Measurements from ENCODE around the gene LRP11. TPM values are rescaled to one million over a fixed set of nuclear protein-coding genes. Genes with fewer than 3 reads are reported as not detected.
A peak's percentile ranks its signal among the peaks of the same experiment; 100 is the strongest.
"Not testable (repeated sequence)": the region's sequence is repeated elsewhere in the genome, so short reads cannot be mapped to it uniquely, and the experiment has no call there.

LRP11 gene
- total RNA-seq, 1 donor from 2014 or later = 3.7 TPM

- Mint-ChIP-seq H3K4me3 (no peak overlapping the region), H3K27me3 (peaks cover 50% of the 10 kb centered on the region), H3K4me1 (peaks cover 5% of the 10 kb centered on the region), H3K27ac (no peak overlapping the region), H3K36me3 (ENCODE audit: low read depth) (no peaks in the 10 kb centered on the region), H3K9me3 (no peaks in the 10 kb centered on the region)
- intact Hi-C loops (cut with micrococcal nuclease) = no loop called here
- DNase-seq = no peak
These were observed 7.0 kb upstream of the LRP11 start for GRCh38 chr6:149871182-149871581.

- peaks cover 50% of the 10 kb centered on the region for H3K27me3 Mint-ChIP-seq
- intact Hi-C loops (cut with micrococcal nuclease) = no loop called here
- H3K4me3 Mint-ChIP-seq = no peak overlapping the region
- no peak for DNase-seq
- H3K36me3 Mint-ChIP-seq (ENCODE audit: low read depth) = no peaks in the 10 kb centered on the region
- peaks cover 10% of the 10 kb centered on the region for H3K4me1 Mint-ChIP-seq
- no peaks in the 10 kb centered on the region for H3K9me3 Mint-ChIP-seq
- no peak overlapping the region for H3K27ac Mint-ChIP-seq
These were observed 5.2 kb upstream of the LRP11 start for GRCh38 chr6:149869275-149869892.

GRCh38 chr6:149867876-149868640 lies 3.9 kb upstream of the LRP11 start:
- DNase-seq = no peak
- intact Hi-C loops (cut with micrococcal nuclease) = no loop called here
- Mint-ChIP-seq H3K9me3 (no peaks in the 10 kb centered on the region), H3K27me3 (peaks cover 39% of the 10 kb centered on the region), H3K36me3 (ENCODE audit: low read depth) (no peaks in the 10 kb centered on the region), H3K4me1 (peaks cover 10% of the 10 kb centered on the region), H3K4me3 (no peak overlapping the region), H3K27ac (no peak overlapping the region)

GRCh38 chr6:149864578-149865535 lies 698 bp upstream of the LRP11 start:
- no peak overlapping the region for H3K27ac Mint-ChIP-seq
- H3K36me3 Mint-ChIP-seq (ENCODE audit: low read depth) = no peaks in the 10 kb centered on the region
- DNase-seq = peak; percentile 82
- peaks cover 20% of the 10 kb centered on the region for H3K4me1 Mint-ChIP-seq
- H3K9me3 Mint-ChIP-seq = no peaks in the 10 kb centered on the region
- H3K4me3 Mint-ChIP-seq = peak overlapping the region; percentile 61
- intact Hi-C loops (cut with micrococcal nuclease) = loop anchor here (1.0 to 5.0 kb wide), 5 partner anchors 25 to 318 kb away; partner anchors contain the start of genes GINM1, PPIL4 and RAET1G
- H3K27me3 Mint-ChIP-seq = peaks cover 39% of the 10 kb centered on the region

- H3K27me3 Mint-ChIP-seq = peaks cover 29% of the 10 kb centered on the region
- peak overlapping the region; percentile 83 for H3K4me3 Mint-ChIP-seq
- H3K27ac Mint-ChIP-seq = peak overlapping the region; percentile 2
- DNase-seq = peak; percentile 81
- peaks cover 18% of the 10 kb centered on the region for H3K4me1 Mint-ChIP-seq
- no peaks in the 10 kb centered on the region for H3K9me3 Mint-ChIP-seq
- H3K36me3 Mint-ChIP-seq (ENCODE audit: low read depth) = no peaks in the 10 kb centered on the region
- intact Hi-C loops (cut with micrococcal nuclease) = loop anchor here (5.0 kb wide), 1 partner anchor 296 kb away; the partner anchor contains the start of gene GINM1
These were observed 1.0 kb downstream of the LRP11 start for GRCh38 chr6:149862922-149863697.

GRCh38 chr6:149862424-149862738 lies 1.8 kb downstream of the LRP11 start:
- not testable (repeated sequence) for H3K27ac Mint-ChIP-seq; H3K36me3 Mint-ChIP-seq (ENCODE audit: low read depth); DNase-seq; H3K9me3 Mint-ChIP-seq
- Mint-ChIP-seq H3K4me3 (peak overlapping the region; percentile 60), H3K4me1 (peaks cover 18% of the 10 kb centered on the region), H3K27me3 (peaks cover 30% of the 10 kb centered on the region)
- intact Hi-C loops (cut with micrococcal nuclease) = loop anchor here (5.0 kb wide), 1 partner anchor 295 kb away; the partner anchor contains the start of gene GINM1

GRCh38 chr6:149861603-149862423 lies 2.3 kb downstream of the LRP11 start:
- peak overlapping the region; percentile 60 for H3K4me3 Mint-ChIP-seq
- no peak overlapping the region for H3K27ac Mint-ChIP-seq
- no peaks in the 10 kb centered on the region for H3K36me3 Mint-ChIP-seq (ENCODE audit: low read depth)
- H3K27me3 Mint-ChIP-seq = peaks cover 32% of the 10 kb centered on the region
- peaks cover 15% of the 10 kb centered on the region for H3K4me1 Mint-ChIP-seq
- no peak for DNase-seq
- intact Hi-C loops (cut with micrococcal nuclease) = loop anchor here (5.0 kb wide), 1 partner anchor 295 kb away; the partner anchor contains the start of gene GINM1
- H3K9me3 Mint-ChIP-seq = no peaks in the 10 kb centered on the region

GRCh38 chr6:149860834-149861602 lies 3.1 kb downstream of the LRP11 start:
- no peak for DNase-seq
- Mint-ChIP-seq H3K36me3 (ENCODE audit: low read depth) (no peaks in the 10 kb centered on the region), H3K9me3 (no peaks in the 10 kb centered on the region), H3K27ac (no peak overlapping the region), H3K4me3 (no peak overlapping the region), H3K27me3 (peaks cover 32% of the 10 kb centered on the region), H3K4me1 (peaks cover 15% of the 10 kb centered on the region)
- intact Hi-C loops (cut with micrococcal nuclease) = loop anchor here (5.0 kb wide), 1 partner anchor 294 kb away; the partner anchor contains the start of gene GINM1

- no peaks in the 10 kb centered on the region for H3K9me3 Mint-ChIP-seq
- H3K4me3 Mint-ChIP-seq = no peak overlapping the region
- peaks cover 29% of the 10 kb centered on the region for H3K27me3 Mint-ChIP-seq
- DNase-seq = no peak
- peaks cover 15% of the 10 kb centered on the region for H3K4me1 Mint-ChIP-seq
- H3K27ac Mint-ChIP-seq = no peak overlapping the region
- intact Hi-C loops (cut with micrococcal nuclease) = loop anchor here (5.0 kb wide), 1 partner anchor 293 kb away; the partner anchor contains the start of gene GINM1
- no peaks in the 10 kb centered on the region for H3K36me3 Mint-ChIP-seq (ENCODE audit: low read depth)
These were observed 3.7 kb downstream of the LRP11 start for GRCh38 chr6:149860513-149860833.

- H3K4me3 Mint-ChIP-seq = no peak overlapping the region
- H3K36me3 Mint-ChIP-seq (ENCODE audit: low read depth) = no peaks in the 10 kb centered on the region
- H3K27ac Mint-ChIP-seq = no peak overlapping the region
- H3K27me3 Mint-ChIP-seq = peaks cover 26% of the 10 kb centered on the region
- intact Hi-C loops (cut with micrococcal nuclease) = loop anchor here (5.0 kb wide), 1 partner anchor 293 kb away; the partner anchor contains the start of gene GINM1
- no peak for DNase-seq
- H3K4me1 Mint-ChIP-seq = peaks cover 12% of the 10 kb centered on the region
- no peaks in the 10 kb centered on the region for H3K9me3 Mint-ChIP-seq
These were observed 4.2 kb downstream of the LRP11 start for GRCh38 chr6:149859938-149860337.

GRCh38 chr6:149859368-149859767 lies 4.8 kb downstream of the LRP11 start:
- H3K4me3 Mint-ChIP-seq = no peak overlapping the region

GRCh38 chr6:149857541-149857940 lies 6.6 kb downstream of the LRP11 start:
- Mint-ChIP-seq H3K4me1 (peaks cover 13% of the 10 kb centered on the region), H3K9me3 (no peaks in the 10 kb centered on the region), H3K36me3 (ENCODE audit: low read depth) (no peaks in the 10 kb centered on the region), H3K27ac (no peak overlapping the region), H3K27me3 (peaks cover 25% of the 10 kb centered on the region), H3K4me3 (no peak overlapping the region)
- DNase-seq = no peak
- intact Hi-C loops (cut with micrococcal nuclease) = no loop called here

More at GRCh38 chr6:149859368-149859767, 4.8 kb downstream of the LRP11 start:
- Mint-ChIP-seq H3K27me3 (peaks cover 29% of the 10 kb centered on the region), H3K27ac (no peak overlapping the region), H3K9me3 (no peaks in the 10 kb centered on the region), H3K4me1 (peaks cover 13% of the 10 kb centered on the region), H3K36me3 (ENCODE audit: low read depth) (no peaks in the 10 kb centered on the region)
- intact Hi-C loops (cut with micrococcal nuclease) = no loop called here
- no peak for DNase-seq

All from activated CD4-positive, alpha-beta T cell treated with anti-CD3 and anti-CD28 coated beads, Interleukin-2, amount 10 ng/mL, durations not matched to agents 24 days and 14 days (primary cell).